CD8-positive, alpha-beta memory T cell (primary cell): ENCODE results near the gene NFIC. TPM values are rescaled to one million over a fixed set of nuclear protein-coding genes. Genes with fewer than 3 reads are reported as not detected.

Experiments
- CTCF ChIA-PET: fragments of 350-600 bp; sonication (Branson Sonifier 250); formaldehyde crosslinking; loops from one replicate; lab custom pipeline; 2021; ENCODE audit warnings: antibody characterized with exemption; lab: Charles Lee
- POLR2A ChIA-PET: fragments of 350-600 bp; sonication (Branson Sonifier 250); formaldehyde crosslinking; loops from one replicate; lab custom pipeline; 2021; ENCODE audit warnings: antibody characterized with exemption; lab: Charles Lee
- DNase-seq, 5 donors: peaks; one replicate each; pipeline versions ENCODE4 v3.0.0 to v3.0.0-alpha.2; 2020 to 2022; ENCODE audit warnings: mixed read lengths in 1 of 5
- H3K27ac ChIP-seq: one replicate; pipeline ENCODE4 v1.7.0; 2013; ENCODE audit warnings: low read depth, mild to moderate bottlenecking, low read length, moderate library complexity
- H3K27me3 ChIP-seq: 2 replicates; pipeline ENCODE4 v1.7.0; 2013; ENCODE audit warnings: low read length, mild to moderate bottlenecking; ENCODE audit not compliant: insufficient read depth, poor library complexity, severe bottlenecking
- H3K36me3 ChIP-seq: 2 replicates; pipeline ENCODE4 v1.7.0; 2013; ENCODE audit warnings: mild to moderate bottlenecking, low read length, moderate library complexity; ENCODE audit not compliant: insufficient read depth
- H3K4me1 ChIP-seq: 2 replicates; pipeline ENCODE4 v1.7.0; 2013; ENCODE audit warnings: mild to moderate bottlenecking, low read length, moderate library complexity; ENCODE audit not compliant: insufficient read depth
- H3K4me3 ChIP-seq: 2 replicates; pipeline ENCODE4 v1.7.0; 2013; ENCODE audit warnings: mild to moderate bottlenecking, low read length
- H3K9me3 ChIP-seq: 2 replicates; pipeline ENCODE4 v1.7.0; 2013; ENCODE audit warnings: mild to moderate bottlenecking, low read length
- H3K27ac Mint-ChIP-seq, 8 donors: one replicate each; pipeline ENCODE4 v1.8.0; 2020 to 2021; ENCODE audit warnings: mixed read lengths in 8 of 8, mild to moderate bottlenecking in 6 of 8, inconsistent platforms in 3 of 8, moderate library complexity in 3 of 8
- H3K27me3 Mint-ChIP-seq, 2 donors: one replicate each; pipeline ENCODE4 v1.8.0; 2020 to 2021; ENCODE audit warnings: mixed read lengths in 2 of 2, mild to moderate bottlenecking in 1 of 2, moderate library complexity in 1 of 2
- H3K36me3 Mint-ChIP-seq, 3 donors: one replicate each; pipeline ENCODE4 v1.8.0; 2020 to 2021; ENCODE audit warnings: mixed read lengths in 3 of 3, inconsistent platforms in 1 of 3, mild to moderate bottlenecking in 1 of 3
- H3K4me1 Mint-ChIP-seq, 3 donors: one replicate each; pipeline ENCODE4 v1.8.0; 2020 to 2021; ENCODE audit warnings: mixed read lengths in 3 of 3, inconsistent platforms in 1 of 3, mild to moderate bottlenecking in 1 of 3
- H3K4me3 Mint-ChIP-seq, 7 donors: one replicate each; pipeline ENCODE4 v1.8.0; 2020 to 2021; ENCODE audit warnings: mixed read lengths in 7 of 7, mild to moderate bottlenecking in 6 of 7, moderate library complexity in 4 of 7, inconsistent platforms in 2 of 7
- H3K9me3 Mint-ChIP-seq, 5 donors: one replicate each; pipeline ENCODE4 v1.8.0; 2020 to 2022; ENCODE audit warnings: mixed read lengths in 5 of 5, mild to moderate bottlenecking in 3 of 5, moderate library complexity in 2 of 5, inconsistent platforms in 1 of 5
- polyA plus RNA-seq: library from polyadenylated mRNA; unstranded; fragments of 300-500 nt; fragmentation: Illumina TruSeq; gene quantifications from one replicate; pipeline ENCODE4 v1.2.3, GENCODE V29; 2021
- total RNA-seq, 2 experiments: library from RNA; stranded (reverse); gene quantifications; one replicate each; pipeline ENCODE4 v1.2.3, GENCODE V29; 2021

NFIC gene
- total RNA-seq: 10 to 100 TPM; 16.1 to 19.4 TPM
- 17.8 TPM for polyA plus RNA-seq

GRCh38 chr19:3365836-3366752 lies at the start of gene NFIC:
Gene NFIC (plus strand): TSS chr19:3366583. CDS start chr19:3366637, 54 bp downstream.
- POLR2A ChIA-PET: no interaction called here
- CTCF ChIA-PET: interaction anchor here (0.9 to 1.6 kb wide), 2 partner anchors 9 to 63 kb away, joined by 3 to 6 read pairs; no protein-coding TSS in a partner anchor
- no peaks in the 10 kb centered on the region for H3K9me3 ChIP-seq
- H3K4me1 ChIP-seq: peaks cover 22% of the 10 kb centered on the region
- H3K4me3 ChIP-seq: peak within 1 kb of the TSS; percentile 22
- peak within 1 kb of the TSS in 3 of 8 donors; percentile 37 to 83 (median 52) for H3K27ac Mint-ChIP-seq
- H3K9me3 Mint-ChIP-seq: no peaks in the 10 kb centered on the region
- peak within 1 kb of the TSS; percentile 64 to 88 (median 72) for H3K4me3 Mint-ChIP-seq
- peaks cover 0 to 1% (median 0%) of the 10 kb centered on the region in 3 donors for H3K36me3 Mint-ChIP-seq
- H3K27me3 Mint-ChIP-seq: peaks cover 4% of the 10 kb centered on the region in 2 donors
- peaks cover 37 to 66% (median 40%) of the 10 kb centered on the region in 3 donors for H3K4me1 Mint-ChIP-seq
- DNase-seq: peak in 3 of 5 donors; percentile 20 to 59 (median 21)
- peak within 1 kb of the TSS; percentile 65 for H3K27ac ChIP-seq
- no peaks in the 10 kb centered on the region for H3K27me3 ChIP-seq
- H3K36me3 ChIP-seq: no peaks in the 10 kb centered on the region

- Mint-ChIP-seq H3K36me3 (no peaks in the 10 kb centered on the region), H3K9me3 (no peaks in the 10 kb centered on the region), H3K4me3 (no peak overlapping the region), H3K27me3 (peaks cover 18 to 32% of the 10 kb centered on the region in 2 donors), H3K27ac (no peak overlapping the region), H3K4me1 (no peaks in the 10 kb centered on the region)
- H3K27me3 ChIP-seq: peaks cover 10% of the 10 kb centered on the region
- H3K9me3 ChIP-seq: no peaks in the 10 kb centered on the region
- CTCF ChIA-PET: interaction anchor here (3.0 to 3.8 kb wide), 2 partner anchors 11 to 113 kb away, joined by 7 to 13 read pairs; no protein-coding TSS in a partner anchor
- H3K4me3 ChIP-seq: no peak overlapping the region
- no peaks in the 10 kb centered on the region for H3K36me3 ChIP-seq
- H3K27ac ChIP-seq: no peak overlapping the region
- POLR2A ChIA-PET: no interaction called here
- DNase-seq: no peak
- H3K4me1 ChIP-seq: no peaks in the 10 kb centered on the region
Measured at GRCh38 chr19:3316659-3317207, 49.6 kb upstream of the NFIC start.

GRCh38 chr19:3319643-3320353 lies 46.6 kb upstream of the NFIC start:
- ChIA-PET CTCF (no interaction called here), POLR2A (no interaction called here)
- Mint-ChIP-seq H3K4me3 (no peak overlapping the region), H3K27me3 (peaks cover 10 to 29% of the 10 kb centered on the region in 2 donors), H3K27ac (no peak overlapping the region), H3K36me3 (no peaks in the 10 kb centered on the region), H3K9me3 (no peaks in the 10 kb centered on the region), H3K4me1 (no peaks in the 10 kb centered on the region)
- no peaks in the 10 kb centered on the region for H3K9me3 ChIP-seq
- no peak overlapping the region for H3K27ac ChIP-seq
- no peaks in the 10 kb centered on the region for H3K27me3 ChIP-seq
- DNase-seq: no peak
- no peaks in the 10 kb centered on the region for H3K4me1 ChIP-seq
- no peak overlapping the region for H3K4me3 ChIP-seq
- no peaks in the 10 kb centered on the region for H3K36me3 ChIP-seq

GRCh38 chr19:3320354-3320670 lies 46.1 kb upstream of the NFIC start:
- Mint-ChIP-seq H3K4me1 (no peaks in the 10 kb centered on the region), H3K9me3 (no peaks in the 10 kb centered on the region), H3K36me3 (no peaks in the 10 kb centered on the region), H3K27ac (no peak overlapping the region), H3K4me3 (no peak overlapping the region), H3K27me3 (peaks cover 10 to 29% of the 10 kb centered on the region in 2 donors)
- Histone ChIP-seq H3K36me3 (no peaks in the 10 kb centered on the region), H3K27ac (no peak overlapping the region), H3K9me3 (no peaks in the 10 kb centered on the region), H3K27me3 (no peaks in the 10 kb centered on the region), H3K4me3 (no peak overlapping the region), H3K4me1 (no peaks in the 10 kb centered on the region)
- CTCF ChIA-PET: no interaction called here
- POLR2A ChIA-PET: no interaction called here
- no peak for DNase-seq

- no peaks in the 10 kb centered on the region for H3K36me3 Mint-ChIP-seq
- Histone ChIP-seq H3K9me3 (no peaks in the 10 kb centered on the region), H3K27me3 (no peaks in the 10 kb centered on the region), H3K4me3 (no peak overlapping the region), H3K36me3 (no peaks in the 10 kb centered on the region), H3K4me1 (no peaks in the 10 kb centered on the region), H3K27ac (no peak overlapping the region)
- no peak for DNase-seq
- CTCF ChIA-PET: interaction anchor here (1.3 kb wide), 1 partner anchor 111 kb away, joined by 4 read pairs; no protein-coding TSS in a partner anchor
- POLR2A ChIA-PET: no interaction called here
- H3K4me3 Mint-ChIP-seq: no peak overlapping the region
- H3K27me3 Mint-ChIP-seq: peaks cover 6 to 27% of the 10 kb centered on the region in 2 donors
- no peaks in the 10 kb centered on the region for H3K4me1 Mint-ChIP-seq
- no peaks in the 10 kb centered on the region for H3K9me3 Mint-ChIP-seq
- peak overlapping the region in 1 of 8 donors; percentile 56 for H3K27ac Mint-ChIP-seq
Measured at GRCh38 chr19:3320853-3321252, 45.5 kb upstream of the NFIC start.

GRCh38 chr19:3321696-3322095 lies 44.7 kb upstream of the NFIC start:
- POLR2A ChIA-PET: no interaction called here
- peak overlapping the region in 1 of 8 donors; percentile 92 for H3K27ac Mint-ChIP-seq
- CTCF ChIA-PET: interaction anchor here (1.3 kb wide), 1 partner anchor 110 kb away, joined by 4 read pairs; no protein-coding TSS in a partner anchor
- no peaks in the 10 kb centered on the region for H3K27me3 ChIP-seq
- peaks cover 6 to 19% of the 10 kb centered on the region in 2 donors for H3K27me3 Mint-ChIP-seq
- H3K9me3 Mint-ChIP-seq: no peaks in the 10 kb centered on the region
- no peak overlapping the region for H3K4me3 ChIP-seq
- H3K9me3 ChIP-seq: no peaks in the 10 kb centered on the region
- H3K4me1 ChIP-seq: no peaks in the 10 kb centered on the region
- no peaks in the 10 kb centered on the region for H3K36me3 Mint-ChIP-seq
- no peak overlapping the region for H3K27ac ChIP-seq
- H3K4me1 Mint-ChIP-seq: peaks cover 0 to 1% (median 0%) of the 10 kb centered on the region in 3 donors
- no peak for DNase-seq
- no peaks in the 10 kb centered on the region for H3K36me3 ChIP-seq
- no peak overlapping the region for H3K4me3 Mint-ChIP-seq

- Mint-ChIP-seq H3K4me3 (no peak overlapping the region), H3K27ac (no peak overlapping the region), H3K4me1 (peaks cover 0 to 4% (median 1%) of the 10 kb centered on the region in 3 donors), H3K36me3 (no peaks in the 10 kb centered on the region), H3K9me3 (no peaks in the 10 kb centered on the region), H3K27me3 (peaks cover 7 to 18% of the 10 kb centered on the region in 2 donors)
- Histone ChIP-seq H3K4me3 (no peak overlapping the region), H3K27me3 (no peaks in the 10 kb centered on the region), H3K27ac (no peak overlapping the region), H3K4me1 (no peaks in the 10 kb centered on the region), H3K36me3 (no peaks in the 10 kb centered on the region), H3K9me3 (no peaks in the 10 kb centered on the region)
- no peak for DNase-seq
- POLR2A ChIA-PET: no interaction called here
- CTCF ChIA-PET: interaction anchor here (1.3 to 1.7 kb wide), 2 partner anchors 107 to 109 kb away, joined by 4 to 8 read pairs; no protein-coding TSS in a partner anchor
Measured at GRCh38 chr19:3322199-3322978, 44.0 kb upstream of the NFIC start.
